Astrocyte (in vitro differentiated cells and primary cell): ENCODE results near the gene F12. TPM values are rescaled to one million over a fixed set of nuclear protein-coding genes. Genes with fewer than 3 reads are reported as not detected.

Experiments
- DNase-seq: peaks from one replicate; pipeline ENCODE4 v3.0.0-alpha.2; 2010; ENCODE audit warnings: low read depth
- FAIRE-seq: peaks from 2 replicates; lab custom pipeline; 2011; peaks lifted over from hg19 to GRCh38; lab: Jason Lieb, UNC
- H2AFZ ChIP-seq: 2 replicates; pipeline ENCODE4 v1.6.0; 2012; ENCODE audit warnings: low read depth, low read length, inconsistent platforms
- H3K27ac ChIP-seq: 2 replicates; pipeline ENCODE4 v1.5.1; 2011; ENCODE audit warnings: low read depth, low read length, inconsistent platforms
- H3K27me3 ChIP-seq: 2 replicates; pipeline ENCODE4 v1.6.0; 2011; ENCODE audit warnings: low read length, inconsistent platforms; ENCODE audit not compliant: insufficient read depth
- H3K36me3 ChIP-seq: 2 replicates; pipeline ENCODE4 v1.5.1; 2011; ENCODE audit warnings: low read length, inconsistent platforms; ENCODE audit not compliant: insufficient read depth
- H3K4me1 ChIP-seq: 2 replicates; pipeline ENCODE4 v1.5.1; 2011; ENCODE audit warnings: low read length, inconsistent platforms; ENCODE audit not compliant: insufficient read depth
- H3K4me2 ChIP-seq: 2 replicates; pipeline ENCODE4 v1.6.0; 2012; ENCODE audit warnings: low read length, inconsistent platforms
- H3K4me3 ChIP-seq: 2 replicates; pipeline ENCODE4 v1.5.1; 2011; ENCODE audit warnings: low read depth, mild to moderate bottlenecking, low read length, inconsistent platforms; ENCODE audit not compliant: insufficient read depth
- H3K79me2 ChIP-seq: 2 replicates; pipeline ENCODE4 v1.6.0; 2012; ENCODE audit warnings: mild to moderate bottlenecking, low read length, inconsistent platforms; ENCODE audit not compliant: insufficient read depth
- H3K9ac ChIP-seq: 2 replicates; pipeline ENCODE4 v1.6.0; 2012; ENCODE audit warnings: mild to moderate bottlenecking, low read length, inconsistent platforms
- H3K9me3 ChIP-seq: 2 replicates; pipeline ENCODE4 v1.5.1; 2012; ENCODE audit warnings: low read depth, mild to moderate bottlenecking, low read length, inconsistent platforms; ENCODE audit not compliant: insufficient read depth
- H4K20me1 ChIP-seq: 2 replicates; pipeline ENCODE4 v1.6.0; 2012; ENCODE audit warnings: low read length, inconsistent platforms; ENCODE audit not compliant: insufficient read depth
- H3K27ac Mint-ChIP-seq: one replicate; pipeline ENCODE4 v1.8.0; 2021; ENCODE audit warnings: mild to moderate bottlenecking, mixed read lengths; ENCODE audit not compliant: unreplicated experiment
- H3K27me3 Mint-ChIP-seq: one replicate; pipeline ENCODE4 v1.8.0; 2021; ENCODE audit warnings: low read depth, mixed read lengths; ENCODE audit not compliant: unreplicated experiment
- H3K36me3 Mint-ChIP-seq: one replicate; pipeline ENCODE4 v1.8.0; 2021; ENCODE audit warnings: low read depth, mixed read lengths; ENCODE audit not compliant: unreplicated experiment
- H3K4me1 Mint-ChIP-seq: one replicate; pipeline ENCODE4 v1.8.0; 2021; ENCODE audit warnings: low read depth, mixed read lengths; ENCODE audit not compliant: unreplicated experiment
- H3K4me3 Mint-ChIP-seq: one replicate; pipeline ENCODE4 v1.8.0; 2021; ENCODE audit warnings: mild to moderate bottlenecking, moderate library complexity, mixed read lengths; ENCODE audit not compliant: unreplicated experiment
- H3K9me3 Mint-ChIP-seq: one replicate; pipeline ENCODE4 v1.8.0; 2021; ENCODE audit warnings: mild to moderate bottlenecking, mixed read lengths; ENCODE audit not compliant: unreplicated experiment
- EZH2 ChIP-seq: IDR thresholded peaks from 2 replicates; pipeline ENCODE4 v1.6.1; 2012; ENCODE audit warnings: mild to moderate bottlenecking, low read length, inconsistent platforms; ENCODE audit not compliant: insufficient read depth
- total RNA-seq: library from RNA; stranded (reverse); gene quantifications from 2 replicates; pipeline ENCODE4 v1.2.1, GENCODE V29; 2021
- TF ChIP-seq, protein P1 (sequence below): IDR thresholded peaks from 2 replicates; pipeline ENCODE4 v1.5.1; 2011; ENCODE audit warnings: low read depth, mild to moderate bottlenecking, inconsistent platforms, low read length, moderate library complexity; ENCODE audit not compliant: insufficient read depth

F12 gene
- total RNA-seq, 1 donor from 2014 or later, result 3.0 TPM

DNA sequence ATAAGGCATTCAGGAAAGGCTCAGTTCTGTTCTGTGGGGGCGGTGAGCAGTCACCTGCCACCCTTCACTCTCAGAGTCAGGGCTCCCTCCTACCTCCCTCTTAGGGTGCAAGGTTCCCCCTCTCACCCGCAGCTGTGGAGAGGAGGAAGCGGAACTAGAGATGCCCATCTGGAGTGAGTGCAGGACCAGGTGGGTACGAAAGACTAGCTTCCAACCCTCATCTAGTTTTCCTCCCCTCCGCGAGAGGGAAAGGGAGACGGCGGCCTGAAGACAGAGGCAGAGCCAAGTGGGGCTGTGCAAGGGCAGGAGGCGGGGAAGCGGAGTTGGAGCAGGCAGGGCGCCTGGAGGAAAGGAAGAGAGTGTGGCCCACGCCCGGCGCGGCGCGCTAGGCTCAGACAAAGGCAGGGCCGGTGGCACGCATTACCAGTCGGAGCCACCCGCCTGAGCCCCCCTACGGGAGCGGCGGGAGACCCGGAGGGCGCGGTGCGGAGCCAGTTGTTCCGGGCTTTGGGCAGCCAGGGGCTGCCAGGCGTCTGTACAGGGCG is 44.6 kb upstream of the F12 start:
- Histone ChIP-seq H3K4me1 (peaks cover 36% of the 10 kb centered on the region), H2AFZ (no peak overlapping the region), H3K9me3 (no peaks in the 10 kb centered on the region), H3K4me2 (peak overlapping the region; percentile 83), H3K27ac (no peak overlapping the region), H4K20me1 (peaks cover 76% of the 10 kb centered on the region), H3K27me3 (no peaks in the 10 kb centered on the region), H3K9ac (peak overlapping the region; percentile 52), H3K79me2 (peaks cover 4% of the 10 kb centered on the region), H3K36me3 (peaks cover 12% of the 10 kb centered on the region), H3K4me3 (peak overlapping the region; percentile 26)
- TF ChIP-seq, protein P1, sequence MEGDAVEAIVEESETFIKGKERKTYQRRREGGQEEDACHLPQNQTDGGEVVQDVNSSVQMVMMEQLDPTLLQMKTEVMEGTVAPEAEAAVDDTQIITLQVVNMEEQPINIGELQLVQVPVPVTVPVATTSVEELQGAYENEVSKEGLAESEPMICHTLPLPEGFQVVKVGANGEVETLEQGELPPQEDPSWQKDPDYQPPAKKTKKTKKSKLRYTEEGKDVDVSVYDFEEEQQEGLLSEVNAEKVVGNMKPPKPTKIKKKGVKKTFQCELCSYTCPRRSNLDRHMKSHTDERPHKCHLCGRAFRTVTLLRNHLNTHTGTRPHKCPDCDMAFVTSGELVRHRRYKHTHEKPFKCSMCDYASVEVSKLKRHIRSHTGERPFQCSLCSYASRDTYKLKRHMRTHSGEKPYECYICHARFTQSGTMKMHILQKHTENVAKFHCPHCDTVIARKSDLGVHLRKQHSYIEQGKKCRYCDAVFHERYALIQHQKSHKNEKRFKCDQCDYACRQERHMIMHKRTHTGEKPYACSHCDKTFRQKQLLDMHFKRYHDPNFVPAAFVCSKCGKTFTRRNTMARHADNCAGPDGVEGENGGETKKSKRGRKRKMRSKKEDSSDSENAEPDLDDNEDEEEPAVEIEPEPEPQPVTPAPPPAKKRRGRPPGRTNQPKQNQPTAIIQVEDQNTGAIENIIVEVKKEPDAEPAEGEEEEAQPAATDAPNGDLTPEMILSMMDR, result no peak
- no peak for TF ChIP-seq EZH2
- DNase-seq (no peak), FAIRE-seq (no peak)
- Mint-ChIP-seq H3K36me3 (peaks cover 7% of the 10 kb centered on the region), H3K27me3 (peaks cover 4% of the 10 kb centered on the region), H3K4me3 (no peak overlapping the region), H3K4me1 (peaks cover 9% of the 10 kb centered on the region), H3K27ac (peak overlapping the region; percentile 86), H3K9me3 (no peaks in the 10 kb centered on the region)

DNA sequence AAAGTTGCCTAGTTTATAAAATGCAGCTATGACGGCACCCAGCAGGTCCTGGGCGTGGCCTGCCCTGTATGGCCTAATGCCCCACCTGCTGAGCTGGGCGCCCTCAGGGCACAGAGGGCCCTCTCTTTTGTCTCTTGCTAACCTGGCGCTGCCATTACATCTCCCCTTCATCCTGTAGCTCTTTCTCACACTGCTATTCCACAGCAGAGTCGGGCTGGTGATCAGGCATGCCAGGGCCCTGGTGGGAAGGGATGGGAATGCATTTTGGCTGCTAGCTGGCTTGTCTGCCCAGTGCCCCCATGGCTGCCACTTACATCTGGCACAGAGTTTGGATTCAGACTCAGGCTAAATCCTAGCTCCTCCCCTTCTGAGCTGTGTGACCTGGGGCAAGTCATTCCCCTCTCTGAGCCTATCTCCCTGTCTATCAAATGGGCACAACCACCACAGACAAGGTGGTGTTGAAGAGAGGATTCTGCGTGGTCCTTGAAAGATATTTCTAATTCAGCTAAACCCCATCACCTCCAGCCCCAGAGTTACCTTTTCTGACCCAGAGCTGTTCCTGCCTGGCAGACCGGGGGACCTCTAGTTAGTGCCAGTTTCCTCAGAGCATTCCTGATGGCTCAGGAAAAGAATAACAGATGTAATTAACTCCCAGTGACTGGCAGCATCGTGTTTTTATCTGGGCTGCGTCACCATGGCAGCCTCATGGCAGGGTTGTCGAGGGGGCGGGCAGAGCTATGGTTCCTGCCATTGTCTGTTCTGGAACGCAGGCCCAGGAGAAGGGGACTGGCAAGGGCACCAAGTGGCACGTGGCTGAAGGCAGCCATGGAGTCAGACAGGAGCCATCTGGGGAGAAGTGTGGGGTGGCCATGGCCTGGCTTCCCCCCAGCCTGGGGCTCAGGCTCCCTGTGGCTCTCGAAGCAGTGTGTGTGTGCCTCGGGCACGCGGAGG is 43.6 kb upstream of the F12 start:
- Histone ChIP-seq H3K4me1 (peaks cover 39% of the 10 kb centered on the region), H2AFZ (no peak overlapping the region), H3K9ac (no peak overlapping the region), H3K27ac (no peak overlapping the region), H3K9me3 (no peaks in the 10 kb centered on the region), H3K27me3 (no peaks in the 10 kb centered on the region), H4K20me1 (peaks cover 74% of the 10 kb centered on the region), H3K4me2 (no peak overlapping the region), H3K4me3 (no peak overlapping the region), H3K36me3 (peaks cover 9% of the 10 kb centered on the region), H3K79me2 (no peaks in the 10 kb centered on the region)
- H3K9me3 Mint-ChIP-seq, result no peaks in the 10 kb centered on the region
- TF ChIP-seq EZH2, result no peak
- TF ChIP-seq, protein P1, result no peak
- peaks cover 4% of the 10 kb centered on the region for H3K27me3 Mint-ChIP-seq
- FAIRE-seq (no peak), DNase-seq (no peak)
- peak overlapping the region; percentile 86 for H3K27ac Mint-ChIP-seq
- peaks cover 7% of the 10 kb centered on the region for H3K36me3 Mint-ChIP-seq
- peaks cover 18% of the 10 kb centered on the region for H3K4me1 Mint-ChIP-seq
- no peak overlapping the region for H3K4me3 Mint-ChIP-seq
